Thymus (tissue), 11 donors: ENCODE results near the gene PELI2. TPM values are rescaled to one million over a fixed set of nuclear protein-coding genes. Genes with fewer than 3 reads are reported as not detected.

Source experiments
- DNase-seq, 9 donors: peaks; one replicate each; pipeline ENCODE4 v3.0.0-alpha.2; 2013; ENCODE audit warnings: low spot score in 9 of 9, low read depth in 6 of 9, missing footprints in 1 of 9
- H3K27ac ChIP-seq, 2 donors: one replicate each; pipeline ENCODE4 v1.5.1; 2013; ENCODE audit warnings: control low read depth in 1 of 2, low read depth in 1 of 2, low read length in 1 of 2, mild to moderate bottlenecking in 1 of 2, moderate library complexity in 1 of 2
- H3K27me3 ChIP-seq, 2 donors: one replicate each; pipeline ENCODE4 v1.5.1; 2013; ENCODE audit warnings: low read length in 1 of 2; ENCODE audit not compliant: control insufficient read depth in 2 of 2, insufficient read depth in 1 of 2
- H3K36me3 ChIP-seq, 2 donors: one replicate each; pipeline ENCODE4 v1.5.1; 2013; ENCODE audit warnings: low read length in 1 of 2, mild to moderate bottlenecking in 1 of 2, moderate library complexity in 1 of 2; ENCODE audit not compliant: control insufficient read depth in 2 of 2, insufficient read depth in 2 of 2
- H3K4me1 ChIP-seq, 2 donors: one replicate each; pipeline ENCODE4 v1.5.1; 2013; ENCODE audit warnings: low read length in 2 of 2; ENCODE audit not compliant: control insufficient read depth in 2 of 2, insufficient read depth in 2 of 2
- H3K4me3 ChIP-seq, 2 donors: one replicate each; pipeline ENCODE4 v1.5.1; 2013; ENCODE audit warnings: low read length in 2 of 2, control low read depth in 1 of 2, mild to moderate bottlenecking in 1 of 2
- H3K9me3 ChIP-seq, 2 donors: one replicate each; pipeline ENCODE4 v1.5.1; 2013; ENCODE audit warnings: low read length in 1 of 2, mild to moderate bottlenecking in 1 of 2; ENCODE audit not compliant: control insufficient read depth in 2 of 2, insufficient read depth in 1 of 2
- WGBS: extraction: QIAGEN DNeasy Blood & Tissue Kit; methylation state at CpG from one replicate; pipeline ENCODE4 v1.1.7; 2013; 5-methylcytosine and 5-hydroxymethylcytosine counted together
- polyA plus RNA-seq: library from polyadenylated mRNA; stranded (reverse); fragments of 200-250 nt; gene quantifications from one replicate; pipeline ENCODE4 v1.2.3, GENCODE V29; 2013
- total RNA-seq: library from RNA; stranded (reverse); fragments of 120-200 nt; gene quantifications from one replicate; pipeline ENCODE4 v1.2.4, GENCODE V29; 2013
- donor health status: healthy.

Gene PELI2
- total and polyA plus RNA-seq, 2 donors, result 8.6 to 21.1 TPM

- DNase-seq, result no peak
- no peaks in the 10 kb centered on the region for H3K9me3 ChIP-seq
- H3K27me3 ChIP-seq, result no peaks in the 10 kb centered on the region
- no peaks in the 10 kb centered on the region for H3K36me3 ChIP-seq
- H3K4me3 ChIP-seq, result no peak overlapping the region
- WGBS, result 77% methylated on average over 2 of the region's 2 CpGs
- no peak overlapping the region for H3K27ac ChIP-seq
- H3K4me1 ChIP-seq, result peaks cover 6 to 21% of the 10 kb centered on the region in 2 donors
Observed at GRCh38 chr14:56112781-56113180, 5.4 kb upstream of the PELI2 start.

DNA sequence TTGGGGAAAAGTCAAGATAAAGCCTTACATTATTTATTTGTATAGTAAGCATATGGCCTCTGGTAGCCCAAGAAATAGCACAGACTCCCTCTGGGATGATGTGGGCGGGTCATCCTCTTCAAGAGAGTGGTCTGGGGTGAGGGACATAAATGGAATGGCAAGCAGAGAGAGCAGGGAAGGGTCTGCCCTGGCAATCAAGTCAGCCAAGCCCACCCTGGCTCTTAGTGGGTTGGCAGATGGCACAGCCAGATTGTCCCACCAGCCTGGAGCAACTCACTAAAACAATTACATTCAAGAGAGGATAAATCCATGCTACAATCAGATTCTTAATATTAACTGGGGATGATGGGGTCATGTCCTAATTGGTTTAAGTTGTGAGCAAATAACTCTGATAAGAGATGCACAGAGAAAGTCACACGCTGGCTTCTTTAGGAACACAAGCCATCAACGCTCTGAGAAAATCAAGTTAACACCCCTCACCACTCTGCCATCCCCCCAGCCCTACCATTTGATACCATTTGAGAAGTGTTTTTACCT lies 2.8 kb upstream of the PELI2 start:
- no peak for DNase-seq
- Histone ChIP-seq H3K36me3 (no peaks in the 10 kb centered on the region), H3K9me3 (no peaks in the 10 kb centered on the region), H3K27me3 (no peaks in the 10 kb centered on the region), H3K4me1 (peaks cover 10 to 28% of the 10 kb centered on the region in 2 donors), H3K27ac (peak overlapping the region in 1 of 2 donors; percentile 82), H3K4me3 (no peak overlapping the region)
- WGBS, result 99% methylated on average over 3 of the region's 3 CpGs

GRCh38 chr14:56115976-56116893 lies 2.0 kb upstream of the PELI2 start:
- Histone ChIP-seq H3K27me3 (no peaks in the 10 kb centered on the region), H3K9me3 (no peaks in the 10 kb centered on the region), H3K27ac (peak overlapping the region; percentile 82), H3K36me3 (no peaks in the 10 kb centered on the region), H3K4me3 (no peak overlapping the region), H3K4me1 (peaks cover 10 to 31% of the 10 kb centered on the region in 2 donors)
- peak in 2 of 9 donors; percentile 33 to 62 for DNase-seq
- 85% methylated on average over 8 of the region's 8 CpGs for WGBS

GRCh38 chr14:56118611-56119181 lies 485 bp downstream of the PELI2 start:
- Histone ChIP-seq H3K27me3 (no peaks in the 10 kb centered on the region), H3K4me1 (peaks cover 17 to 46% of the 10 kb centered on the region in 2 donors), H3K36me3 (no peaks in the 10 kb centered on the region), H3K4me3 (peak overlapping the region; percentile 87 to 90), H3K9me3 (no peaks in the 10 kb centered on the region), H3K27ac (peak overlapping the region; percentile 84 to 96)
- peak in 2 of 9 donors; percentile 44 to 46 for DNase-seq
- WGBS, result under 1% methylated on average over 87 of the region's 87 CpGs

DNA sequence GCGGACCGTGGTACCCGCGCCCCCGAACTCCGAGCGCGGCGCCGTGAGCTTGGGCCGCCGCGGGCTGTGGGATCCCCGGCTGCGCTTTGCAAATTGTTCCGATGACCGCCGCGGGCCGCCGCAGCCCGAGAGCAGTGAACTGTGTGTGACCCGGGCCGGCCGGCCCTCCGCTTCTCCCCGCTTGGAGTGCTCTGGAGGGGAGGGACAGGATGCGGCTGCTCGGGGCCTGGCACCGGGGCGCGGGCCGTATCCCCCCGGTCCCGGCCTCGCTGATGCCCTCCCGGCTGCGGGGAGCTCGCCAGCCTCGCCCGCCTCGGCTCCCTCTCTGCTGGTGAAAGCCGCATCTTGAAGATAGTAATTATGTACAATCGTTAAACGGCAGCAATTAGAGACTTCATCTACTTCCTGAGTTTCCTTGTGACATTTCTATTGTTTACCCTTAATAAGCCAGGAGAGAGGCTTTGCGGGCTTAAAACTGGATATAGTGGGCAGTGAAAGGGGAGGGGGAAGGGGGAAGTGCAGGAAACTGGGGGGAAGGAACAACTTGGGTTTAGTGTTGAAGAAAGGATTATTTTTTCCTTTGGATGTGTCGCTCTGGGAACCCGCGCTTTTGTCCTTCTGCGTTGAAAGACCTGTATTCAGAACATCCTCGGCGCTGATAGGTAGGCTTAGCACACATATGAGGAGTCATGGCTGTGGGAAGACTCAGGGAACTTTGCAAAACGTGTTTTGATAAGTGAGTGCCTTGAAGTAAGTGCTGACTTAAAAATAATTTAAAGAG lies 1.2 kb downstream of the PELI2 start:
- H3K27ac ChIP-seq, result peak overlapping the region; percentile 83 to 96
- H3K36me3 ChIP-seq, result no peaks in the 10 kb centered on the region
- H3K4me1 ChIP-seq, result peaks cover 20 to 48% of the 10 kb centered on the region in 2 donors
- H3K4me3 ChIP-seq, result peak overlapping the region; percentile 87 to 90
- no peaks in the 10 kb centered on the region for H3K9me3 ChIP-seq
- DNase-seq, result peak in 4 of 9 donors; percentile 40 to 68 (median 46)
- under 1% methylated on average over 53 of the region's 53 CpGs for WGBS
- no peaks in the 10 kb centered on the region for H3K27me3 ChIP-seq

GRCh38 chr14:56120091-56120691 lies 2.0 kb downstream of the PELI2 start:
- Histone ChIP-seq H3K36me3 (no peaks in the 10 kb centered on the region), H3K27me3 (no peaks in the 10 kb centered on the region), H3K4me3 (peak overlapping the region; percentile 87 to 90), H3K4me1 (peaks cover 27 to 56% of the 10 kb centered on the region in 2 donors), H3K27ac (peak overlapping the region in 1 of 2 donors; percentile 83), H3K9me3 (no peaks in the 10 kb centered on the region)
- DNase-seq, result peak in 4 of 9 donors; percentile 23 to 60 (median 40)
- 5% methylated on average over 13 of the region's 13 CpGs for WGBS

DNA sequence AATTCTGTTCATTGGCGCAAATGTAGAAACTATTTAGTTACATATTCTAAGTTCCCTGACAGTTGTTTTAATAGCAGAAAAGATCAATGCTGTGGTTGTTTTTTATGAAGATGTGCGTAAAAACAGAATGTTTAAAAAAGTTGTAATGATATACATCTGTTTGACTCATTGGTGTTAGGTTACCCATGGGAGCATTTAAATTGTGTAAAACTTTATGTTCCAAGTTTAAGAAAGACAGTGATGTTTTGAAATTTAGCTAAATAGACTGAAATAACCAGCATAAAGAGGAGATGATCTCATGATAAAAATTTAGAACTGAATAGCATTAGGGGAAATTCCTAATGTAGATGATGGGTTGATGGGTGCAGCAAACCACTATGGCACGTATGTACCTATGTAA lies 3.6 kb downstream of the PELI2 start:
- WGBS, result 92% methylated on average over 3 of the region's 3 CpGs
- no peaks in the 10 kb centered on the region for H3K9me3 ChIP-seq
- no peak for DNase-seq
- peak overlapping the region in 1 of 2 donors; percentile 14 for H3K4me3 ChIP-seq
- H3K4me1 ChIP-seq, result peaks cover 32 to 56% of the 10 kb centered on the region in 2 donors
- H3K27me3 ChIP-seq, result no peaks in the 10 kb centered on the region
- H3K36me3 ChIP-seq, result no peaks in the 10 kb centered on the region
- peak overlapping the region in 1 of 2 donors; percentile 16 for H3K27ac ChIP-seq

GRCh38 chr14:56122301-56122700 lies 4.1 kb downstream of the PELI2 start:
- DNase-seq, result no peak
- H3K36me3 ChIP-seq, result no peaks in the 10 kb centered on the region
- 93% methylated on average over 2 of the region's 2 CpGs for WGBS
- peak overlapping the region in 1 of 2 donors; percentile 45 for H3K27ac ChIP-seq
- H3K9me3 ChIP-seq, result no peaks in the 10 kb centered on the region
- peaks cover 32 to 59% of the 10 kb centered on the region in 2 donors for H3K4me1 ChIP-seq
- no peaks in the 10 kb centered on the region for H3K27me3 ChIP-seq
- no peak overlapping the region for H3K4me3 ChIP-seq
